Activated CD4-positive, alpha-beta T cell treated with anti-CD3 and anti-CD28 coated beads for 36 hours (primary cell): ENCODE data around the gene WDR83. TPM values are rescaled to one million over a fixed set of nuclear protein-coding genes. Genes with fewer than 3 reads are reported as not detected.
A peak's percentile ranks its signal among the peaks of the same experiment; 100 is the strongest.
"Not testable (repeated sequence)": the region's sequence is repeated elsewhere in the genome, so short reads cannot be mapped to it uniquely, and the experiment has no call there.

ENCODE experiments used
- ATAC-seq: fragments of 200-7000 bp; cut with Tn5 transposase; one replicate; pipeline ENCODE4 v1.10.0; 2021; ENCODE audit warnings: mild to moderate bottlenecking, moderate library complexity
- CTCF ChIA-PET: fragments of 350-600 bp; sonication (Branson Sonifier 250); formaldehyde crosslinking; loops from one replicate; lab custom pipeline; 2021; ENCODE audit warnings: antibody characterized with exemption; lab: Charles Lee
- POLR2A ChIA-PET: fragments of 350-600 bp; sonication (Branson Sonifier 250); formaldehyde crosslinking; loops from one replicate; lab custom pipeline; 2021; ENCODE audit warnings: antibody characterized with exemption, inconsistent platforms; lab: Charles Lee
- DNase-seq: peaks from one replicate; pipeline ENCODE4 v3.0.0-alpha.2; 2020
- H3K27ac Mint-ChIP-seq: one replicate; pipeline ENCODE4 v1.8.0; 2021; ENCODE audit warnings: mixed read lengths
- H3K27me3 Mint-ChIP-seq: one replicate; pipeline ENCODE4 v1.8.0; 2021; ENCODE audit warnings: mixed read lengths
- H3K36me3 Mint-ChIP-seq: one replicate; pipeline ENCODE4 v1.8.0; 2021; ENCODE audit warnings: low read depth, mixed read lengths
- H3K4me1 Mint-ChIP-seq: one replicate; pipeline ENCODE4 v1.8.0; 2021; ENCODE audit warnings: mixed read lengths
- H3K4me3 Mint-ChIP-seq: one replicate; pipeline ENCODE4 v1.8.0; 2021; ENCODE audit warnings: mild to moderate bottlenecking, moderate library complexity, mixed read lengths
- H3K9me3 Mint-ChIP-seq: one replicate; pipeline ENCODE4 v1.8.0; 2021; ENCODE audit warnings: low read depth, mixed read lengths
- intact Hi-C, 2 experiments: fragments of 100-400 bp; cut with DNase I in 1 of 2; cut with micrococcal nuclease in 1 of 2; formaldehyde crosslinking; loops; one replicate each; pipeline versions ENCODE4 v1.14.2 to v1.15.1; 2022 to 2024; cut with DNase I, micrococcal nuclease
- total RNA-seq, 2 experiments: library from RNA; stranded (reverse); gene quantifications; one replicate each; pipeline ENCODE4 v1.2.3, GENCODE V29; 2021

WDR83 gene
- total RNA-seq, 2 experiments from 2014 or later: 13.5 to 19.5 TPM

DNA sequence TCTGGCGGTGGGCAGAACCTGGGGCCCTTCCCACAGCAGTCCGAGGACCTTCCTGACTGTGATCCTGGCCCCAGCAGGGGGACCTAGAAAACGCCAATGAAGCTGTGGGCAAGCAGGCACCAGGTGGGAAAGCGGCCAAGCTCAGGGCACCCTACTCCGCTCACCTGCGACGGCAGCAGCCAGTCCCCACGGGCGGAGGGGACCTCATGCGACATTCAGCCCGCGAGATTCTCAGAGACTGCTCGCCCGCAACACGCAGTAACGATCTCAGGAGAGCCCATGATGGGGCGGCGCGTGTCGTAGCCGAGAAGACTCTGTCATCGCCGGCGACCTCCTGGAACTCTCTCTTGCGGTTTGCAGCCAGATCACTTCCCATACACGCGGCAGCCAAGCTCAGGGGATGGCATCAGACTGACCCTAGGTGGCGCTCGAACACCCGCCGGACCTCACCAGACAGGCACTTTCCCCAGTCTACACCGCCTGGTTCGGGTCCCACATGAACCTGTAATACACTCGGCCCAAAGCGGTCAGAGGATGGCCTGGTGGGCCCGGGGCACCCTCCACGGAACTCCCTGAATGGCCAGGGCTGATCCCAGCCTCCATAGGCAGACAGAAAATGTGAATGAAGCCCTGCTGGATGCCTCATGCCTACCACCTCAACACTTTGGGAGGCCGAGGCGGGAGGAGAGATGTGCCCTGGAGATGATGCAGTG is 26.6 kb upstream of the WDR83 start:
- peak overlapping the region; percentile 70 for H3K4me3 Mint-ChIP-seq
- intact Hi-C loops: loop anchor here (1.0 kb wide), 3 partner anchors 29 to 76 kb away; partner anchors contain the start of genes ZNF490 (in 1 of the 2) and ZNF791 (in 1 of the 2)
- ChIA-PET CTCF (interaction anchor here (0.5 to 1.9 kb wide), 21 partner anchors 9 to 1472 kb away, joined by 3 to 7 read pairs (median 3); partner anchors contain the start of genes MAN2B1, ZNF490 and ZNF791), POLR2A (interaction anchor here (0.7 to 1.0 kb wide), 3 partner anchors 9 to 149 kb away, joined by 3 to 4 read pairs (median 3); partner anchors contain the start of gene ZNF490)
- H3K27me3 Mint-ChIP-seq: no peaks in the 10 kb centered on the region
- H3K9me3 Mint-ChIP-seq: no peaks in the 10 kb centered on the region
- H3K27ac Mint-ChIP-seq: peak overlapping the region; percentile 85
- DNase-seq (peak; percentile 95), ATAC-seq (peak; percentile 94)
- peaks cover 11% of the 10 kb centered on the region for H3K36me3 Mint-ChIP-seq
- H3K4me1 Mint-ChIP-seq: peaks cover 23% of the 10 kb centered on the region

- Mint-ChIP-seq H3K27me3 (no peaks in the 10 kb centered on the region), H3K9me3 (no peaks in the 10 kb centered on the region), H3K27ac (no peak overlapping the region), H3K4me3 (no peak overlapping the region), H3K4me1 (peaks cover 15% of the 10 kb centered on the region), H3K36me3 (peaks cover 9% of the 10 kb centered on the region)
- DNase-seq (no peak), ATAC-seq (no peak)
- CTCF ChIA-PET: no interaction called here
- intact Hi-C loops: no loop called here
- POLR2A ChIA-PET: no interaction called here
Measured at GRCh38 chr19:12641456-12641855, 25.2 kb upstream of the WDR83 start.

- DNase-seq: no peak
- no peak for ATAC-seq
- ChIA-PET POLR2A (interaction anchor here (1.0 kb wide), 1 partner anchor 29 kb away, joined by 3 read pairs; no protein-coding TSS in a partner anchor), CTCF (interaction anchor here (1.0 to 1.1 kb wide), 2 partner anchors 29 to 51 kb away, joined by 3 read pairs; no protein-coding TSS in a partner anchor)
- H3K4me3 Mint-ChIP-seq: no peak overlapping the region
- H3K36me3 Mint-ChIP-seq: peaks cover 17% of the 10 kb centered on the region
- H3K4me1 Mint-ChIP-seq: peaks cover 10% of the 10 kb centered on the region
- no peak overlapping the region for H3K27ac Mint-ChIP-seq
- intact Hi-C loops: no loop called here
- H3K27me3 Mint-ChIP-seq: no peaks in the 10 kb centered on the region
- H3K9me3 Mint-ChIP-seq: no peaks in the 10 kb centered on the region
Measured at GRCh38 chr19:12642506-12642905, 24.1 kb upstream of the WDR83 start.

- Mint-ChIP-seq H3K4me1 (peaks cover 12% of the 10 kb centered on the region), H3K36me3 (peaks cover 23% of the 10 kb centered on the region)
- ATAC-seq, H3K9me3 Mint-ChIP-seq, H3K27ac Mint-ChIP-seq, H3K27me3 Mint-ChIP-seq, intact Hi-C loops, POLR2A ChIA-PET, CTCF ChIA-PET, H3K4me3 Mint-ChIP-seq, DNase-seq: not testable (repeated sequence)
Measured at GRCh38 chr19:12643716-12644115, 22.9 kb upstream of the WDR83 start.

GRCh38 chr19:12646551-12646950 is 20.1 kb upstream of the WDR83 start:
- peaks cover 2% of the 10 kb centered on the region for H3K4me1 Mint-ChIP-seq
- H3K4me3 Mint-ChIP-seq: no peak overlapping the region
- intact Hi-C loops: no loop called here
- H3K36me3 Mint-ChIP-seq: peaks cover 36% of the 10 kb centered on the region
- DNase-seq (no peak), ATAC-seq (no peak)
- POLR2A ChIA-PET: no interaction called here
- no peaks in the 10 kb centered on the region for H3K9me3 Mint-ChIP-seq
- CTCF ChIA-PET: no interaction called here
- no peaks in the 10 kb centered on the region for H3K27me3 Mint-ChIP-seq
- no peak overlapping the region for H3K27ac Mint-ChIP-seq

DNA sequence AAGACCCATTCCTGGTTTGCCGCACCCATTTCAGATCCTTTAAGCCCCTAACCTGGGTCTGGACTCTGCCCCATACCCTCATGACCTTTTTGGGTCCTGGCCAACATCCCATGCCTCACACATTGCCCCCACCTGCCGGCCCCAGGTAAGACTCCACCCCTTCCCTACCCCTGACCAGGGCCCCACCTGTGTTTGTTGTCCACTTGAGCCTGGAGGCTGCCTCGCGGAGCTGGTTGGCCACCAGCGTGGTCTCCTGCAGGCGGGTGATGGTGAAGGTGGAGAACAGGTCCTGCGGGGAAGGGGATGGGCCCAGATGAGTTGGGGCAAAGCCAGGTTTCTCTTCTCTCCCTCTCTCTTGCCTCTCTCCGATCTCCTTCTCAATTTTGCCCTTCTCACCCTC is 19.6 kb upstream of the WDR83 start:
- H3K9me3 Mint-ChIP-seq: no peaks in the 10 kb centered on the region
- intact Hi-C loops: no loop called here

DNA sequence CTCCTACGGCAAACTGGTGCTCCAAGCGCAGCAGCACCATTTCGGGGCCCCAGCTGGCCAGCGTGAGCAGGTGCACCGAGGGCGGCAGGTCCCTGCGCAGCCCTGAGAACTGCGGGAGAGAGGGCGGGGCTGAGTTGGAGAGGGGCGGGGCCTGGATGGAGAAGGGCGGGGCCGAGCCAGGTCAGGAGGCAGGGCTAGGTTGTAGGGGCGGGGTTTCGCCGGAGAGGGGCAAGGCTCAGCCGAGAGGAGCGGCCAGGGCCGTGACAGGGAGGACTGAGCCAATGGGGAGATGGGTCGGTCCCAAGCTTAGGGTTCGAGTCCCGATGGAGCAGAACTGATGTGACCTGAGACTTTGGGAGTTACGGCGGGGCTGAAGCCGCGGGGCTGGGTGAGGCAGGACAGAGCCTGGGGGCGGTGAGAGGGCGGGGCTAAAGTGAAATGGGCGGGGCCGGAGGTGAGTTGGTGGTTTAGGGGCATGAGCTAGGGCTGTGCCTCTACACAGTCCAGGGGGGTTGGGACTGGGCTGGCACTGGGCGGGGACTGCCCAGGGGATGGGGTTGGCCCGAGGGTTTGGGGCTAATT is 19.0 kb upstream of the WDR83 start:
- Mint-ChIP-seq H3K27ac (no peak overlapping the region), H3K36me3 (peaks cover 40% of the 10 kb centered on the region), H3K9me3 (no peaks in the 10 kb centered on the region), H3K4me1 (peaks cover 2% of the 10 kb centered on the region), H3K4me3 (no peak overlapping the region), H3K27me3 (no peaks in the 10 kb centered on the region)
- peak; percentile 88 for ATAC-seq
- CTCF ChIA-PET: no interaction called here
- intact Hi-C loops: no loop called here
- peak; percentile 77 for DNase-seq
- POLR2A ChIA-PET: no interaction called here

More for the DNA sequence above, 19.6 kb upstream of the WDR83 start:
- Mint-ChIP-seq H3K27ac (no peak overlapping the region), H3K4me1 (peaks cover 2% of the 10 kb centered on the region), H3K27me3 (no peaks in the 10 kb centered on the region), H3K36me3 (peaks cover 41% of the 10 kb centered on the region), H3K4me3 (no peak overlapping the region)
- ChIA-PET POLR2A (no interaction called here), CTCF (no interaction called here)
- no peak for DNase-seq
- ATAC-seq: no peak

- no peak for DNase-seq
- Mint-ChIP-seq H3K36me3 (peaks cover 40% of the 10 kb centered on the region), H3K4me1 (peaks cover 2% of the 10 kb centered on the region), H3K9me3 (no peaks in the 10 kb centered on the region), H3K27me3 (no peaks in the 10 kb centered on the region), H3K4me3 (no peak overlapping the region), H3K27ac (no peak overlapping the region)
- ChIA-PET CTCF (interaction anchor here (0.7 kb wide), 1 partner anchor 8 kb away, joined by 4 read pairs; no protein-coding TSS in a partner anchor), POLR2A (no interaction called here)
- ATAC-seq: no peak
- intact Hi-C loops: no loop called here
Measured at GRCh38 chr19:12648088-12648487, 18.5 kb upstream of the WDR83 start.

- no peak for DNase-seq
- Mint-ChIP-seq H3K9me3 (no peaks in the 10 kb centered on the region), H3K36me3 (peaks cover 37% of the 10 kb centered on the region), H3K4me3 (no peak overlapping the region), H3K27ac (no peak overlapping the region), H3K4me1 (peaks cover 2% of the 10 kb centered on the region), H3K27me3 (no peaks in the 10 kb centered on the region)
- CTCF ChIA-PET: interaction anchor here (0.5 kb wide), 1 partner anchor 348 kb away, joined by 3 read pairs; no protein-coding TSS in a partner anchor
- POLR2A ChIA-PET: interaction anchor here (0.6 kb wide), 1 partner anchor 46 kb away, joined by 5 read pairs; no protein-coding TSS in a partner anchor
- intact Hi-C loops: no loop called here
- ATAC-seq: no peak
Measured at GRCh38 chr19:12649941-12650340, 16.7 kb upstream of the WDR83 start.

- Mint-ChIP-seq H3K36me3 (peaks cover 52% of the 10 kb centered on the region), H3K9me3 (no peaks in the 10 kb centered on the region), H3K27ac (no peak overlapping the region), H3K27me3 (no peaks in the 10 kb centered on the region), H3K4me3 (no peak overlapping the region), H3K4me1 (peaks cover 2% of the 10 kb centered on the region)
- no peak for ATAC-seq
- ChIA-PET POLR2A (no interaction called here), CTCF (no interaction called here)
- intact Hi-C loops: no loop called here
- DNase-seq: no peak
Measured at GRCh38 chr19:12652219-12652618, 14.4 kb upstream of the WDR83 start.

DNA sequence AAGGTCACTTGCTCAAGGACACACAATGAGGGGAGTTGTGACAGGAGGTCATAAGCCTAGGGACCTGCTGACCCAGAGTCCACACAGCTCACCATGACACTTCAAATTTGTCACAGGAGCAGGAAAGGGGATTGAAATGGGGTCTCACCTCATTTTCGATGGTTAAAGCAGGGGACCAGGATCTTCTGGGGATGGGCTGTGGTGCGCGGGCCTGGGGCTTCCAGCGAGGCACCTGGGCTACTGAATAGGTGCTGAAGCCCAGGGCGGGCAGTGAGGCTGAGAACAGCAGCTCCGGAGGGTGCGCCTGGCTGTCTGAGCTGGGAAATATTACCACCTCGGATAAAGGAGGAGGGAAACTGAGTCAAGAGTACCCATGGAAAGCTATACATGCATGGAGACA is 11.1 kb upstream of the WDR83 start:
- Mint-ChIP-seq H3K9me3 (no peaks in the 10 kb centered on the region), H3K27me3 (no peaks in the 10 kb centered on the region), H3K4me1 (no peaks in the 10 kb centered on the region), H3K27ac (no peak overlapping the region), H3K4me3 (no peak overlapping the region), H3K36me3 (peaks cover 55% of the 10 kb centered on the region)
- ChIA-PET POLR2A (interaction anchor here (0.7 kb wide), 1 partner anchor 160 kb away, joined by 3 read pairs; no protein-coding TSS in a partner anchor), CTCF (no interaction called here)
- intact Hi-C loops: no loop called here
- ATAC-seq: no peak
- no peak for DNase-seq
